NT2/D1 (cell line): ENCODE results near the gene WRNIP1.

Experiments
- DNase-seq: peaks from one replicate; pipeline ENCODE4 v3.0.0-alpha.2; 2011; ENCODE audit warnings: low read depth, low spot score
- H3K27me3 ChIP-seq: 2 replicates; pipeline ENCODE4 v1.6.0; 2011; ENCODE audit warnings: mild to moderate bottlenecking; ENCODE audit not compliant: insufficient read length, insufficient read depth
- H3K36me3 ChIP-seq: 2 replicates; pipeline ENCODE4 v1.6.1; 2011; ENCODE audit warnings: mild to moderate bottlenecking, low read length, mixed read lengths; ENCODE audit not compliant: insufficient read depth, insufficient read length
- H3K4me1 ChIP-seq: 2 replicates; pipeline ENCODE4 v1.5.1; 2011; ENCODE audit not compliant: insufficient read depth, insufficient read length
- H3K4me3 ChIP-seq: 2 replicates; pipeline ENCODE4 v1.5.1; 2011; ENCODE audit warnings: low read depth; ENCODE audit not compliant: insufficient read length
- H3K9ac ChIP-seq: 2 replicates; pipeline ENCODE4 v1.6.0; 2011; ENCODE audit warnings: low read depth; ENCODE audit not compliant: insufficient read length
- H3K9me3 ChIP-seq: 2 replicates; pipeline ENCODE4 v1.5.1; 2011; ENCODE audit warnings: mild to moderate bottlenecking, low read length; ENCODE audit not compliant: insufficient read depth
- SUZ12 ChIP-seq: IDR thresholded peaks from 2 replicates; pipeline ENCODE4 v1.6.1; 2011; ENCODE audit not compliant: insufficient read length, insufficient read depth; ENCODE audit errors: extremely low read depth
- YY1 ChIP-seq: IDR thresholded peaks from 2 replicates; pipeline ENCODE4 v1.6.1; 2011; ENCODE audit not compliant: insufficient read length, insufficient read depth
- ZNF274 ChIP-seq: IDR thresholded peaks from 2 replicates; pipeline ENCODE4 v1.6.1; 2011; ENCODE audit warnings: mild to moderate bottlenecking, low read depth, low read length

WRNIP1 gene

DNA sequence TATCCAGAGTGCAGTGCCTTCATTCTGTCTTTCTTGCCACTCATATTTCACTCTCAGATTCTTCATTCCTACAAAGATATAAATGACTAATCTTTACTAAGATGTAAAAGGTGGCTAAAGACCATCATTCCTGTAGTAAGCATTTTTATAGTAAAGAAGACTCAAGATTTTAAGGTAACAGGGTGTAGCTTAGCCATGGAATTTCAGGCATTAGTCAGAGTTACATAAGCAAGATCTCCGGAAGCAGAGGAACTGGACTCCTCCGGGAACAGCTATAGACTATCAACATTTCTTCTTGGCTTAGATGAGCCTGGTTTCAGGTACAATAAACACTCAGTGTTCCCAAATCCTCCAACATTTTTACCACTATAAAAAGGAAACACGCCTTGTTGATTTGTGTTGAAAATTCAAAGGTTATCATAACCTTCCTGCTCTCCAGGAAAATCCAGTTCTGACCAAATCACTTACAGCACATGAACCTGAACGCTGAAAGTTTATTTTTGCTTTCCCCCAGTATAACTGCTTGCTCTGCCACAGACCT, 52.8 kb downstream of the WRNIP1 start:
- H3K9me3 ChIP-seq = peaks cover 15% of the 10 kb centered on the region
- DNase-seq = no peak
- H3K4me3 ChIP-seq = no peak overlapping the region
- no peaks in the 10 kb centered on the region for H3K36me3 ChIP-seq
- no peaks in the 10 kb centered on the region for H3K4me1 ChIP-seq
- H3K9ac ChIP-seq = no peak overlapping the region
- no peaks in the 10 kb centered on the region for H3K27me3 ChIP-seq
- no peak for TF ChIP-seq SUZ12
- TF ChIP-seq YY1 = no peak
- no peak for TF ChIP-seq ZNF274

DNA sequence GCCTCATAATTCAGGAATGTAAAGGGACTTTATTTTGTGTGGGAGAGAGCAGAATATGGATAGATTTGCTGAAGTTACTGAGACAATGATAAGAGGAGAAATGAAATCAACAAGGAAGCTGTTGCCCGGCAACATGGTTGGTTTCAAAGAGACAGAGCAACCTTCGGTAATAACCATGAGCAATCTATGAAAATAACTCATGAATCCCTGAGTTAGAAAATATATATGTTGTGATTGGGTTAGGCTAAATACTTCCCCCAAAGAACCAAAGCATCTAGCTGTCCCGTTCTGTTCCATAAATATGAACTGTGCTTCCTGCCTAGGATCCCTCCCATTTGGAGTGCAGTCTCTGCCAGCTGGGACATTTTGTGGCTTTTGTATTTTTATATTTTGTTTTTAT, 53.4 kb downstream of the WRNIP1 start:
- no peak for TF ChIP-seq ZNF274
- no peak for TF ChIP-seq YY1
- no peak for TF ChIP-seq SUZ12
- Histone ChIP-seq H3K9me3 (peaks cover 15% of the 10 kb centered on the region), H3K27me3 (no peaks in the 10 kb centered on the region), H3K4me3 (no peak overlapping the region), H3K36me3 (no peaks in the 10 kb centered on the region), H3K4me1 (no peaks in the 10 kb centered on the region), H3K9ac (no peak overlapping the region)
- no peak for DNase-seq

DNA sequence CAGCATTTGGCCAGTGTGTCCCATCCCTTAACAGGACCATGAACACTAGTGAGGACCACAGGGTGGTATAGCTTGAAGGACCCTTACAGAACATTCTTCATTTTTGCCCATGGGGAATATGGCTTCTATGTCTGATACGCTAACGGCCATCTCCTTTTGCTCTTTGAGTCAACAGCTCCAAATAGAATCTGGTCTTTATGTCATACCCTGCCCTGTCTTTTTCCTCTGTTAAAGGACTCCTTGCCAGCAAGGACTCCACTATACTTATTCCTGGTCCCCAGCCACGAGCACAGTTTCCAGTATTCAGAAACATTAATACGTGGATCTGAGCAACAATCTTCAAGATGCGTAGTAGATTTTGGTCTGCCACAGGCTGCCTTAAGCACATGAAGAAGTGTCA, 53.9 kb downstream of the WRNIP1 start:
- Histone ChIP-seq H3K4me3 (no peak overlapping the region), H3K9me3 (peaks cover 15% of the 10 kb centered on the region), H3K4me1 (no peaks in the 10 kb centered on the region), H3K36me3 (no peaks in the 10 kb centered on the region), H3K9ac (no peak overlapping the region), H3K27me3 (no peaks in the 10 kb centered on the region)
- no peak for TF ChIP-seq SUZ12
- TF ChIP-seq ZNF274 = no peak
- TF ChIP-seq YY1 = no peak
- DNase-seq = no peak

DNA sequence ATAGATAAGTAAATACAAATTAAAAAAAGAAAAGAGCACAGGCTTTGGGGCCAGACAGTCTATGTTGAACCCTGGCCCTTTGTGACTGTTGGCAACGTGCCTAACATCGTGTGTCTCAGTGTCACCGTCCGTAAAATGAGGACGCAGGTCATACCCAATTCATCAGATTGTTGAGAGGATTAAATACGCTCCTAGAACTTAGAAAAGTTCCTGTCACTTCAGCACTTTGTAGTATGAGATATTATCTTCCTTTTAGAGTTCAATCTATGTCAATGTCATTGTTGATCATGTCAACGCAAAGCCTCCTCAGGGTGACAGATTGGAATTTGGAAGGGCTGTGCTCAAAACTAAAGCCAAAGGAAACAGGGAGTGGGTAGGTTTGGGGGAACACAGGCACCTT, 54.8 kb downstream of the WRNIP1 start:
- H3K4me1 ChIP-seq = no peaks in the 10 kb centered on the region
- no peak overlapping the region for H3K9ac ChIP-seq
- H3K27me3 ChIP-seq = no peaks in the 10 kb centered on the region

DNA sequence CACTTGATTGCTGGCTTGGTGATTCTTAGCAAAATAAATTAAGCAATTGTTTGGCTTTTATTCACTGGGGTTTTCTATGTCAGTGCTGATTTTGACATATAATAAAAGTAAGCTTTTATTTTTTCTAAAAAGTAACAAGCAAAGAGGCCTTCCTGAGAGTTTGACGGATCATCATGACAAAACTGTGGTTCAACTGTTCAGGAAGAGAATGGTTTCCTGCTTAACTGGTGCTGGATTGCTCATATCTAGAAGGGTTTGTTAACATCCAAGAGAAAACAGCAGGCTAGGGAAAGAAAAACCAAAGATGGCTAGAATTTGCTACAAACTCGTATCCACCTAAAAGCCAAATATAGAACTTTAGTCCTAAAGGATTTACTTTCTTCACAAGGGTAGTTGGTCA, 55.2 kb downstream of the WRNIP1 start:
- TF ChIP-seq SUZ12 (no peak), YY1 (no peak), ZNF274 (no peak)
- no peak overlapping the region for H3K4me3 ChIP-seq
- H3K9me3 ChIP-seq = peaks cover 15% of the 10 kb centered on the region
- no peak for DNase-seq
- no peak overlapping the region for H3K9ac ChIP-seq
- H3K27me3 ChIP-seq = no peaks in the 10 kb centered on the region
- H3K36me3 ChIP-seq = no peaks in the 10 kb centered on the region
- no peaks in the 10 kb centered on the region for H3K4me1 ChIP-seq

More for the DNA sequence above, 54.8 kb downstream of the WRNIP1 start:
- no peak for DNase-seq
- no peaks in the 10 kb centered on the region for H3K36me3 ChIP-seq
- TF ChIP-seq ZNF274 = no peak
- no peak for TF ChIP-seq YY1
- TF ChIP-seq SUZ12 = no peak
- H3K9me3 ChIP-seq = peaks cover 15% of the 10 kb centered on the region
- H3K4me3 ChIP-seq = no peak overlapping the region

DNA sequence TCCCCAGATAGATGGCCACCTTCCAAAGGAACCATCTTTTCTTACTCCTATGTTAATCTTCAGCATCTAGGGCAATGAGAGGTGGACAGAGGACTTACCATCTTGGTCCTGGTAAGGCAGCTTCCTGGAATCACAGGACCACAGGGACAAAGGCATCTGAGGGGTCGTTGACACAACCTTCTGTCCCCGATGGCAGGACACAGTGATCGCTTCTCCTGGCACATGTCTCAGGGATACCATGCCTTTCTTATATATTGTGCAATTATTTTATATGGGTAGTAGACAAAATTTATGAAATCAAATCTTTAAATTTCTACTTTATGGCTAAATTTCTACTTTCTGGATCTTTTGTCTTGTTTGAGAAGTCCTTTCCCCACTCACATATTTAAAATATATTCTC, 56.4 kb downstream of the WRNIP1 start:
- Histone ChIP-seq H3K4me1 (no peaks in the 10 kb centered on the region), H3K9me3 (peaks cover 3% of the 10 kb centered on the region; the same call in 1 of the 2 replicates), H3K9ac (no peak overlapping the region), H3K4me3 (no peak overlapping the region), H3K27me3 (no peaks in the 10 kb centered on the region), H3K36me3 (no peaks in the 10 kb centered on the region)
- no peak for TF ChIP-seq SUZ12
- no peak for TF ChIP-seq YY1
- TF ChIP-seq ZNF274 = no peak
- DNase-seq = no peak

DNA sequence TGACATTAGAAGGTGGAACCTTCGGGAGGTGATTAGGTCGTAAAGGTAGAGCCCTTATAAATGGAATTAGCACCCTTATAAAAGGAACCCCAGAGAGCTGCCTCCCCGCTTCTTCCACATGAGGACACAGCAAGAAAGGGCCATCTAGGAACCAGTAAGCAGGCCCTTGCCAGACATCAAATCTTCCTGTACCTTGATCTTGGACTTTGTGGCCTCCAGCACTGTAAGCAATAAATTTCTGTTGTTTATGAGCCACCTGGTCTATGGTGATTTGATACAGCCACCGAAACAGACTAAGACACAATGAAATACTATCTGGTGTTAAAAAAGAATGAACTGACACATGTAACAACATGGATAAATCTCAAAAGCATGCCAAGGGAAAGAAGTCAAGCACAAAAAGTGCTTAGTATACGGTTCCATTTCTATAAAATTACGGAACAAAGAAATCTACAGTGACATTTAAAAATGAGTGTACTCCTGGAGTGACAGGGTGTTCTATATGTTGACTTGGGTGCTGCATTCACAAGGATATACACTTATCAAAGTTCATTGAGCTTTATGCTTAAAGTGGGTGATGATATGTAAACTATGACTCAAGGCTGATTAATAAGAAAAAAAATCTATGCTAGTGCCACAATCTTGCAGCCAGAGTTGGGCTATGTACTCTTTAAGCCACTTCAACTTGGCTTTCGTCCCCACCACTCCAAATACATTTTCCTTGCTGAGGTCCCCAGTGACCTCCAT, 58.1 kb downstream of the WRNIP1 start:
- no peak for DNase-seq
- no peak overlapping the region for H3K9ac ChIP-seq
- TF ChIP-seq YY1 (no peak), SUZ12 (no peak), ZNF274 (no peak)
- H3K9me3 ChIP-seq = no peaks in the 10 kb centered on the region
- no peaks in the 10 kb centered on the region for H3K27me3 ChIP-seq
- H3K36me3 ChIP-seq = no peaks in the 10 kb centered on the region
- H3K4me1 ChIP-seq = no peaks in the 10 kb centered on the region
- no peak overlapping the region for H3K4me3 ChIP-seq
